ENCODE results near the gene PJA1.

DNA sequence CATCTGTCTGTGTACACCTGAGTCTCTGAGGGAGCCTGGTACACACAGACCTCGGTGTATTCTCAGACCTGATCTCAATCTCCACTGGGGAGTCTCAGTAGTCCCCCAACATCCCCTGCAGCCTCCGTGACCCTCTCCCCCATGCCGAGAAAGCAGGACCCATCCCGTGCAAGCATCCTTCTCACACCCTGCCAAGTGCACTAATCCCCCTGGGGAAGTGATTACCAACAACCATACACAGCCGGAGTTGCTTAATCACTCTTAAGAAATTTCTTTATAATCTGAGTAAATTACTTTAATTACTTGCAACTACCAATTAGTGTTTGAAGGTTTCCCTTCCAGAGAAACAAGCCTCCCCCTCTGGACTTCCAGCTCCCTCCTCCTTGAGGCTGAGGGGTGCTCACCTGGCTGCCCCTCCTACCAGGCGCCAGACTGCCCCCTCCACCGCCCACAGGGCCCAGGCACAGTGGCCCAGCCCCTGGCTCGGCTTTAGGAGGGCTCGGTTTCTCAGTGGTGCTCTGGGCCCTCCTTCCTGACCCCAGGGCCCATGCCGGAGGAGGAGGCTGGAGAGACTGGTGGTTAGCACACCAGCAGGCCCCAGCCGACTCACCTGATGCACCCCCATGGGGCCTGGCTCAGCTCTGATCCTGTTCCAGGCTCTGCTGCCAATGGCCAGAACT lies 43.8 kb downstream of the PJA1 start:
- TF ChIP-seq, protein P1, sequence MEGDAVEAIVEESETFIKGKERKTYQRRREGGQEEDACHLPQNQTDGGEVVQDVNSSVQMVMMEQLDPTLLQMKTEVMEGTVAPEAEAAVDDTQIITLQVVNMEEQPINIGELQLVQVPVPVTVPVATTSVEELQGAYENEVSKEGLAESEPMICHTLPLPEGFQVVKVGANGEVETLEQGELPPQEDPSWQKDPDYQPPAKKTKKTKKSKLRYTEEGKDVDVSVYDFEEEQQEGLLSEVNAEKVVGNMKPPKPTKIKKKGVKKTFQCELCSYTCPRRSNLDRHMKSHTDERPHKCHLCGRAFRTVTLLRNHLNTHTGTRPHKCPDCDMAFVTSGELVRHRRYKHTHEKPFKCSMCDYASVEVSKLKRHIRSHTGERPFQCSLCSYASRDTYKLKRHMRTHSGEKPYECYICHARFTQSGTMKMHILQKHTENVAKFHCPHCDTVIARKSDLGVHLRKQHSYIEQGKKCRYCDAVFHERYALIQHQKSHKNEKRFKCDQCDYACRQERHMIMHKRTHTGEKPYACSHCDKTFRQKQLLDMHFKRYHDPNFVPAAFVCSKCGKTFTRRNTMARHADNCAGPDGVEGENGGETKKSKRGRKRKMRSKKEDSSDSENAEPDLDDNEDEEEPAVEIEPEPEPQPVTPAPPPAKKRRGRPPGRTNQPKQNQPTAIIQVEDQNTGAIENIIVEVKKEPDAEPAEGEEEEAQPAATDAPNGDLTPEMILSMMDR (IDR thresholded peaks at IDR 0.05) = no peak
- TF ChIP-seq, protein P2, sequence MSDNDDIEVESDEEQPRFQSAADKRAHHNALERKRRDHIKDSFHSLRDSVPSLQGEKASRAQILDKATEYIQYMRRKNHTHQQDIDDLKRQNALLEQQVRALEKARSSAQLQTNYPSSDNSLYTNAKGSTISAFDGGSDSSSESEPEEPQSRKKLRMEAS (IDR thresholded peaks at IDR 0.05) = no peak
- TF ChIP-seq PHF8 (IDR thresholded peaks at IDR 0.05; ENCODE audit: borderline replicate concordance, low read depth) (no peak), GATA3 (IDR thresholded peaks at IDR 0.05; ENCODE audit: borderline replicate concordance) (no peak), POLR2A (IDR thresholded peaks at IDR 0.05; ENCODE audit: low read length) (no peak), EHMT2 (IDR thresholded peaks at IDR 0.05; ENCODE audit: low read depth) (no peak), HDAC2 (IDR thresholded peaks at IDR 0.05) (no peak), EP300 (IDR thresholded peaks at IDR 0.05) (no peak), CEBPB (IDR thresholded peaks at IDR 0.05) (no peak)
- TF ChIP-seq, protein P3, sequence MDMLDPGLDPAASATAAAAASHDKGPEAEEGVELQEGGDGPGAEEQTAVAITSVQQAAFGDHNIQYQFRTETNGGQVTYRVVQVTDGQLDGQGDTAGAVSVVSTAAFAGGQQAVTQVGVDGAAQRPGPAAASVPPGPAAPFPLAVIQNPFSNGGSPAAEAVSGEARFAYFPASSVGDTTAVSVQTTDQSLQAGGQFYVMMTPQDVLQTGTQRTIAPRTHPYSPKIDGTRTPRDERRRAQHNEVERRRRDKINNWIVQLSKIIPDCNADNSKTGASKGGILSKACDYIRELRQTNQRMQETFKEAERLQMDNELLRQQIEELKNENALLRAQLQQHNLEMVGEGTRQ (IDR thresholded peaks at IDR 0.05) = no peak
